Subcutaneous abdominal adipose tissue (tissue), 5 donors: Measurements from ENCODE around the gene LRCH1.
"Not testable (repeated sequence)": the region's sequence is repeated elsewhere in the genome, so short reads cannot be mapped to it uniquely, and the experiment has no call there.

Experiments used
- H3K27ac ChIP-seq: one replicate; pipeline ENCODE4 v1.7.0; 2013; ENCODE audit warnings: low read depth, mild to moderate bottlenecking, inconsistent platforms, low read length, moderate library complexity
- H3K27me3 ChIP-seq, 5 donors: one replicate each; pipeline ENCODE4 v1.7.0; 2013; ENCODE audit warnings: low read length in 5 of 5, inconsistent platforms in 1 of 5; ENCODE audit not compliant: control insufficient read depth in 5 of 5, insufficient read depth in 4 of 5
- H3K36me3 ChIP-seq, 5 donors: one replicate each; pipeline ENCODE4 v1.7.0; 2013; ENCODE audit warnings: low read length in 5 of 5; ENCODE audit not compliant: control insufficient read depth in 5 of 5, insufficient read depth in 5 of 5
- H3K4me1 ChIP-seq, 5 donors: one replicate each; pipeline ENCODE4 v1.7.0; 2013; ENCODE audit warnings: low read length in 5 of 5, mild to moderate bottlenecking in 3 of 5, moderate library complexity in 1 of 5; ENCODE audit not compliant: control insufficient read depth in 5 of 5, insufficient read depth in 5 of 5
- H3K4me3 ChIP-seq, 5 donors: one replicate each; pipeline ENCODE4 v1.7.0; 2013; ENCODE audit warnings: low read length in 5 of 5, low read depth in 1 of 5
- H3K9ac ChIP-seq, 5 donors: one replicate each; pipeline ENCODE4 v1.7.0; 2013; ENCODE audit warnings: low read length in 5 of 5, mild to moderate bottlenecking in 4 of 5, moderate library complexity in 3 of 5
- H3K9me3 ChIP-seq, 5 donors: one replicate each; pipeline ENCODE4 v1.7.0; 2013; ENCODE audit warnings: low read length in 5 of 5; ENCODE audit not compliant: control insufficient read depth in 5 of 5
- donor health status: healthy.
- donor health status: healthy.
- donor health status: healthy.
- donor health status: healthy.
- donor health status: healthy.

LRCH1 gene

DNA sequence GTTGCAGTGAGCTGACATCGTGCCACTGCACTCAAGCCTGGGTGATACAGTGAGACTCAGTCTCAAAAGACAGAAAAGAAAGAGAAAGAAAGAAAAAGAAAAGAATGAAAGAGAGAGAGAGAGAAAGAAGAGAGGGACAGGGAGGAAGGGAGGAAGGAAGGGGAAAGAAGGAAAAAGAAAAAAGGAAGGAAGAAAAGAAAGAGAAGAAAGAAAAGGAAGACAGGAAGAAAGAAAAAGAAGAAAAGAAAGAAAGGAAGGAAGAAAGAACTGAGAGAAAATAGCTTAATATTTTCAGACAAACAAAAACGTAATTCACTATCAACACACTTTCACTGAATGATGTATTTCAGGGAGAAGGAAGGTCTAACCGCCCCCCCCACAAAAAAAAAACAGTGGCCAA, 204.7 kb downstream of the LRCH1 start:
- Histone ChIP-seq H3K9ac (no peak overlapping the region), H3K27me3 (peaks cover 0 to 3% (median 0%) of the 10 kb centered on the region in 5 donors), H3K4me3 (no peak overlapping the region), H3K9me3 (no peaks in the 10 kb centered on the region), H3K36me3 (peaks cover 0 to 5% (median 0%) of the 10 kb centered on the region in 5 donors), H3K27ac (no peak overlapping the region), H3K4me1 (peaks cover 0 to 11% (median 3%) of the 10 kb centered on the region in 5 donors)

DNA sequence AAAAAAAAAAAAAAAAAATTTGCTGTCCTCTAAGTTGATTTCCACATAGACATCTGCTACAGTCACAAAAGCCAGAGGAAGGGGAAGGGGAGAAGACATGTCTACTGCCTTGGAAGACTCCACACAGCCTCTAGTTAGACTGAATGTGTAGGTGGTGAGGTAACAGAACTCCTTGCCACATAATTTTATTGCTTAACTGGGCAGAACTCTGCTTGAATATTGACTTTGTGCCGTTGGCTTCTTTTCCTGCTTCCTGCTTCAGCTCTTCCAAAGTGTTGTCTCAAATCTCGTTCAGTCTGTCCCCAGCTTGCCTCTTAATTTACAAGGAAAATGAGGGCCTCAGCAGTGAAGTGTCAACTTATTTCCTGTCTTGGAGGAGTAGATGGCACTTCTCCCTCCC, 206.9 kb downstream of the LRCH1 start:
- Histone ChIP-seq H3K4me1 (peaks cover 0 to 11% (median 3%) of the 10 kb centered on the region in 5 donors), H3K36me3 (no peaks in the 10 kb centered on the region), H3K4me3 (no peak overlapping the region), H3K9ac (no peak overlapping the region), H3K27me3 (peaks cover 0 to 3% (median 0%) of the 10 kb centered on the region in 5 donors), H3K27ac (peak overlapping the region; percentile 2), H3K9me3 (no peaks in the 10 kb centered on the region)

DNA sequence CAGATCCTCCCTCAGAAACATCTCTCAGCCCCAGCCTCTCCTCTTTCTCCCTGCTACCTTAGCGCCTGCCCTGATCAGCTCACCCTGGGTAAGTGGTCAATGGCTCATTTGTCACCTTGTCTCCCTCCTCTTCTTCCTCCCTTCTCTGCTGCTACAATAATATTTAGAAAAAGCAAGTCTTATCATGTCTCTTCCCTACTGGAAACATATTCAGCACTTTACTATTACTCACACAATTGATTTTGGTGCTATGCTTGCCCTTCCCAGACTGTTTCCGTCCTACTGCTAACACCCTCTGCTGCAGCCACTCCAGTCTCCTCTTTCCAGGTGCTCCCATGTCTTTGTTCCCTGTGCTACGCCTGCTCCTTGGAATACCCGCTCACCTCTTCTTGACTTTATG, 208.2 kb downstream of the LRCH1 start:
- Histone ChIP-seq H3K4me3 (no peak overlapping the region), H3K27me3 (peaks cover 0 to 3% (median 0%) of the 10 kb centered on the region in 5 donors), H3K9ac (no peak overlapping the region), H3K27ac (no peak overlapping the region), H3K4me1 (peaks cover 0 to 11% (median 3%) of the 10 kb centered on the region in 5 donors), H3K9me3 (no peaks in the 10 kb centered on the region), H3K36me3 (no peaks in the 10 kb centered on the region)

DNA sequence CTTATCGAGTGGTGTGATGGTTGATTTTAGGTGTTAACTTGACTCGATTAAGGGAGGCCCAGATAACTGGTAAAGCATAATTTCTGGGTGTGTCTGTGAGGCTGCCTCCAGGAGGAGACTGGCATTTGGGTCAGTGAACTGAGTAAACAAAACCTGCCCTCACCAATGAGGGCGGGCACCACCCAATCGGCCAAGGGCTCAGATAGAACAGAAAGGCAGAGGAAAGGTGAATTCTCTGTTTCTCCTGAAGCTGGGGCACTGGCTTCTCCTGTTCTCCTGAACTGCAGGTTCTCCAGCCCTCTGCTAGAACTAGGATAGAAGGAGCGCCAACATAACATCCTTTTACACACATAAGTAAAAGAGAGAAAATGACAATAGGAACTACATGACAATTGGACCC, 208.9 kb downstream of the LRCH1 start:
- Histone ChIP-seq H3K9me3 (no peaks in the 10 kb centered on the region), H3K9ac (no peak overlapping the region), H3K27ac (no peak overlapping the region), H3K27me3 (peaks cover 0 to under 1% (median 0%) of the 10 kb centered on the region in 5 donors), H3K4me3 (no peak overlapping the region), H3K36me3 (no peaks in the 10 kb centered on the region), H3K4me1 (peaks cover 0 to 8% (median 3%) of the 10 kb centered on the region in 5 donors)

DNA sequence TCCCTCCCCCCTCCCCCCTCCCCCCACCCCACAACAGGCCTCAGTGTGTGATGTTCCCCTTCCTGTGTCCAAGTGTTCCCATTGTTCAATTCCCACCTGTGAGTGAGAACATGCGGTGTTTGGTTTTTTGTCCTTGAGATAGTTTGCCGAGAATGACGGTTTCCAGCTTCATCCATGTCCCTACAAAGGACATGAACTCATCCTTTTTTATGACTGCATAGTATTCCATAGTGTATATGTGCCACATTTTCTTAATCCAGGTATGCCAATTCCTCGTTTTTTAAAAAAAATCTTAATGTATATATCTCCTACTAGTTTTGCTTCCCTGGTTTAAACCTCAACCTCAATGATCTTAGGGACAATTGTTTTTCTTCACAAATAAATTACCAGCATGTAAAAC, 217.0 kb downstream of the LRCH1 start:
- H3K27ac ChIP-seq, H3K9ac ChIP-seq, H3K4me1 ChIP-seq, H3K4me3 ChIP-seq, H3K9me3 ChIP-seq, H3K27me3 ChIP-seq: not testable (repeated sequence)
- H3K36me3 ChIP-seq, result peaks cover 9 to 44% (median 41%) of the 10 kb centered on the region in 5 donors

DNA sequence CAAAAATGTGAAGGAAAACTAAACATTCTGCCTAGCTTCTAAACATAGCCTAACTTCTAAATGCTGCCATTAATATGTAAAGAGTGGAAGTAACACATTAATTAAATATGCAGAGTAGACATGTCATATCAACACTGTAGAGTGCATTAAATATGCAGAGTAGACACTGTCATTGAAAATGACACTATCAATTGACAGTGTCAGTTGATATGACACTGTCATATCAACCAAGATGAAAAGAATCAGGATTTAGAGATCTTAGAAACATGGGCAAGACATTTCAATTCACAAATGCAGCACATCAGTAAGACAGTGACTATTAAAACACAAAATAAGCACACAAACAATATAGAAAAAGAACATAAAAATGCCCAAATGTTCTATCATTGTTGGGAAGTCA, 218.7 kb downstream of the LRCH1 start:
- H3K4me1 ChIP-seq, result peaks cover 0 to 3% (median 0%) of the 10 kb centered on the region in 5 donors
- no peak overlapping the region for H3K9ac ChIP-seq
- peaks cover 22 to 58% (median 53%) of the 10 kb centered on the region in 5 donors for H3K36me3 ChIP-seq
- H3K4me3 ChIP-seq, result no peak overlapping the region
- no peaks in the 10 kb centered on the region for H3K9me3 ChIP-seq
- H3K27ac ChIP-seq, result no peak overlapping the region
- H3K27me3 ChIP-seq, result no peaks in the 10 kb centered on the region

DNA sequence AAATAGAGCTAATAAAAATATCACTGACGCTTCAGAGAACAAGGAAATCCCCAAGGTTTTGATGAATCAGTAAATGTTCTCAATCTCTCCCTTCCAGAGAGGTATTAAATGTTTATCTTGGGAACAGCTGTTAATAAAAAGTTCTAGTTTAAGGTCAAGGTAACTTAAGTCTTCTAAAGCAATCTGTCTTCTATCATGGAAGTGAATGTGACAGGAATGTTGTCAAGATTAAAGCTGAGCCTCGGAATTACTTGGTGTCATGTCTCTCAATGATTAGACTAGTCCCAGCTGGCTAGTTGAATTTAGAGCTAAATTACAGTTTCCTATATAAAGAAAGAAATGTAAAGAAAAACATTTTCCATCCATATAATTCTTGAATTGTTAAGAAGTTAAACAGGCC, 220.6 kb downstream of the LRCH1 start:
- H3K4me3 ChIP-seq, result no peak overlapping the region
- H3K27ac ChIP-seq, result no peak overlapping the region
- H3K27me3 ChIP-seq, result no peaks in the 10 kb centered on the region
- peaks cover 27 to 75% (median 66%) of the 10 kb centered on the region in 5 donors for H3K36me3 ChIP-seq
- H3K4me1 ChIP-seq, result peaks cover 0 to 3% (median 0%) of the 10 kb centered on the region in 5 donors
- H3K9me3 ChIP-seq, result no peaks in the 10 kb centered on the region
- no peak overlapping the region for H3K9ac ChIP-seq

DNA sequence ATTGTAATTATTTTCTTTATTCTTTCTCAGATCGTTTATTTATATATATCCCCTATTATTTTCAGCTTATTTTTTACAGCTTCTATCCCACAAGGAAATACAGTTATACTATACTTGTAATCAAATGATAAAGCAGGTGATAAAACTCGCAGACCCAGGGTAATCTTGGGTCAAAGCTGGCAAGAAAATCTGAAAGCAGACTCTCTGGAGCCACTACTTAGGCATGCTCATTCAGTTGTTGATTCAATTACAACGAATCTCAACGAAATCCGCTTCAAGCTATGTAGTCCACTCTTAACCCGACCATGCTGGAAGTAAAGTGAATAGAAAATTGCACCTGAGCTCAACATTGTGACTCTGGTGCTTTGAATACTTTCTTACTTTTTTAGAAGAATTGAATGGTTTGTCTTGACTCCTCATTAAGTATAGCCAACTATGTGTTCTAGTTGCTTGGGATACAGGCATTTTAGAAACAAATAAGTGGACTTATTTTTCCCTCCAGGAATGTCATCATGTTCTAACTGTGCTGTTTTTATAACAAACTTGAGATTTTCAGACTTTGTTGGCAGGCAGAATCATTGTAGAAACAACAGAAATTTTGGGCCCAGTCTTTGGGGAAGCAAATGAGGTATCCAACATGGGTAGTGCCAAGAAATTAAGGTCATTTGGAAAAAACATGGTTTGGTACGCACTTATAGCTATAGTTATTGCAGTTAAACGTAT, 222.6 kb downstream of the LRCH1 start:
- H3K27ac ChIP-seq, result no peak overlapping the region
- no peaks in the 10 kb centered on the region for H3K9me3 ChIP-seq
- no peaks in the 10 kb centered on the region for H3K27me3 ChIP-seq
- H3K4me3 ChIP-seq, result no peak overlapping the region
- H3K4me1 ChIP-seq, result peaks cover 0 to 3% (median 0%) of the 10 kb centered on the region in 5 donors
- H3K9ac ChIP-seq, result no peak overlapping the region
- H3K36me3 ChIP-seq, result peaks cover 36 to 87% (median 71%) of the 10 kb centered on the region in 5 donors

DNA sequence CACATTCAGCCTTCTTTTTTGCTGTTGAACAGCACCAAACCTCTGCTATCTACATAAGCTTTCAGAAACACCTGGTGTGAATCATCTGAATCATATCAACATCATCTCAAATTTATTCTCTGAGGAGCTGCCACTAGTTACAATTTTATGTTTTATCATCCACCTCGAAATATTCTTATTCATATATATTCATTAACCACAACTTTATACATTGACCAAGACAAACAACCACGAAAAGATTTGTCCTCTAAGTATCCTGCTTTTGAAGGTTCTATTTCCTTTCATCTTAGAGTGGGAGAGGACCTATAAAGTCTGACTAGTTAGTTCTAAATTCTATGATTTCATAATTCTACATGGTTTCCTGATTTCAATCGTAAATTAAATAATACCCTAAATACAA, 225.1 kb downstream of the LRCH1 start:
- Histone ChIP-seq H3K9ac (no peak overlapping the region), H3K4me1 (peaks cover 0 to 3% (median 0%) of the 10 kb centered on the region in 5 donors), H3K27ac (no peak overlapping the region), H3K36me3 (peaks cover 43 to 90% (median 70%) of the 10 kb centered on the region in 5 donors), H3K9me3 (no peaks in the 10 kb centered on the region), H3K27me3 (no peaks in the 10 kb centered on the region), H3K4me3 (no peak overlapping the region)

DNA sequence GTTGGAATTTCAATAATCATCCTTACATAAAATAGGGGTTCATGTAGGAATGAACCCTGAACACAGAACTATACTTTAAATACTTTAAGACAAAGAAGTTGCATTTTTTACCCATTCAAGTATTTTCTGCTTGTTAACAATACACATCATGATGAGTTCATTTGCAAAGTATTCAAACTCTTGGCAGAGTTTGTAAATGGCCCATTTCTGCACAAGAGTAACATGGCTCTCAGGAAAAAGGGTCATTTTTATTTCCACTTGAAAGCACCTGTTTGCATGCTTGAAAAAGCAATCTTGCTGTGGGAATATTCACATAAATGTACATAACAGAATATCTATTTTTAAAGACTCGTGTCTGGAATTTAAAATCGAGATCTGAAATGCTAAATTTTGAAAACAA, 225.9 kb downstream of the LRCH1 start:
- H3K9me3 ChIP-seq, result no peaks in the 10 kb centered on the region
- H3K4me3 ChIP-seq, result no peak overlapping the region
- H3K4me1 ChIP-seq, result peaks cover 0 to 3% (median 0%) of the 10 kb centered on the region in 5 donors
- H3K27ac ChIP-seq, result no peak overlapping the region
- H3K36me3 ChIP-seq, result peaks cover 48 to 90% (median 67%) of the 10 kb centered on the region in 5 donors
- peak overlapping the region in 1 of 5 donors; percentile 30 for H3K9ac ChIP-seq
- H3K27me3 ChIP-seq, result no peaks in the 10 kb centered on the region
